Tibial nerve (tissue), 4 donors: ENCODE results near the gene DDX1. TPM values are rescaled to one million over a fixed set of nuclear protein-coding genes. Genes with fewer than 3 reads are reported as not detected.
"Not testable (repeated sequence)": the region's sequence is repeated elsewhere in the genome, so short reads cannot be mapped to it uniquely, and the experiment has no call there.

Source experiments
- DNase-seq, 2 donors: peaks; one replicate each; pipeline ENCODE4 v3.0.0-alpha.2; 2019; ENCODE audit warnings: low spot score in 2 of 2
- H3K27ac ChIP-seq, 4 donors: fragments of 200-600 bp; sonication (generic) in 3 of 4; one replicate each; pipeline ENCODE4 v1.5.1; 2017 to 2019; ENCODE audit warnings: mild to moderate bottlenecking in 1 of 4
- H3K27me3 ChIP-seq, 2 donors: fragments of 200-600 bp; sonication (generic) in 1 of 2; one replicate each; pipeline versions ENCODE4 v1.5.1 to v1.6.0; 2017 to 2019
- H3K36me3 ChIP-seq, 3 donors: fragments of 200-600 bp; sonication (generic); one replicate each; pipeline ENCODE4 v1.5.1; 2018 to 2019
- H3K4me1 ChIP-seq, 4 donors: fragments of 200-600 bp; sonication (generic) in 3 of 4; one replicate each; pipeline ENCODE4 v1.5.1; 2017 to 2019
- H3K4me3 ChIP-seq, 4 donors: fragments of 200-600 bp; sonication (generic) in 3 of 4; one replicate each; pipeline ENCODE4 v1.5.1; 2017 to 2019; ENCODE audit warnings: mild to moderate bottlenecking in 1 of 4, moderate library complexity in 1 of 4
- H3K9me3 ChIP-seq, 4 donors: fragments of 200-600 bp; sonication (generic) in 3 of 4; one replicate each; pipeline ENCODE4 v1.5.1; 2017 to 2019
- CTCF ChIP-seq, 5 experiments: fragments of 200-600 bp in 3 of 5; fragments of 450-650 bp in 2 of 5; sonication (generic) in 3 of 5; IDR thresholded peaks; one replicate each; pipeline ENCODE4 v1.5.1; 2016 to 2019; ENCODE audit warnings: antibody characterized with exemption in 5 of 5, mild to moderate bottlenecking in 3 of 5, moderate library complexity in 2 of 5
- EP300 ChIP-seq, 2 donors: sonication (generic); formaldehyde crosslinking; IDR thresholded peaks; one replicate each; pipeline ENCODE4 v1.6.1; 2017; ENCODE audit warnings: antibody characterized with exemption in 2 of 2, mild to moderate bottlenecking in 1 of 2
- POLR2A ChIP-seq, 2 donors: fragments of 450-650 bp; IDR thresholded peaks; one replicate each; pipeline ENCODE4 v1.6.1; 2017; ENCODE audit warnings: antibody characterized with exemption in 2 of 2, mild to moderate bottlenecking in 2 of 2, moderate library complexity in 2 of 2
- WGBS, 2 donors: methylation state at CpG; one replicate each; pipeline ENCODE4 v1.1.5; 2018; 5-methylcytosine and 5-hydroxymethylcytosine counted together
- total RNA-seq, 4 donors: library from RNA; depleted of rRNA; stranded (reverse); fragments of >200 nt; gene quantifications; one replicate each; pipeline ENCODE4 v1.1.0, GENCODE V29; 2016

DDX1 gene
- total RNA-seq, 4 donors from 2014 or later: 54.9 to 64.7 (median 57.3) TPM

GRCh38 chr2:15607709-15608391 is 16.2 kb downstream of the DDX1 start:
- Histone ChIP-seq H3K27ac (no peak overlapping the region), H3K4me1 (no peaks in the 10 kb centered on the region), H3K9me3 (no peaks in the 10 kb centered on the region), H3K36me3 (peaks cover 2 to 79% (median 23%) of the 10 kb centered on the region in 3 donors), H3K27me3 (no peaks in the 10 kb centered on the region), H3K4me3 (no peak overlapping the region)
- no peak for DNase-seq
- TF ChIP-seq POLR2A (IDR thresholded peaks at IDR 0.05) (no peak), EP300 (IDR thresholded peaks at IDR 0.05) (no peak), CTCF (IDR thresholded peaks at IDR 0.05) (no peak)
- 94 to 97% methylated on average over 7 of the region's 7 CpGs for WGBS, 2 donors

DNA sequence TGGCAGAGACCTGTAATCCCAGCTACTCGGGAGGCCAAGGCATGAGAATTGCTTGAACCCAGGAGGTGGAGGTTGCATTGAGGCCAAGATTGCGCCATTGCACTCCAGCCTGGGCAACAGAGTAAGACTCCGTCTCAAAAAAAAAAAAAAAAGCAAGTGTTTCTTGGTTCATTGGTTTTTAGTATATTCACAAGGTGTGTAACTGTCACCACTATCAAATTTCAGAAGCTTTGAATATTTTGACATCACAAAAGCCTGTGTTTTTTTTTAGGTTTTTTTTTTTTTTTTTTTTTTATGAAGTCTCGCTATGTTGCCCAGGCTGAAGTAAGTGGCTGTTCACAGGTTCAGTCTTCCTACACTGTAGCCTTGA is 16.7 kb downstream of the DDX1 start:
- no peak for DNase-seq
- TF ChIP-seq POLR2A (IDR thresholded peaks at IDR 0.05) (no peak), CTCF (IDR thresholded peaks at IDR 0.05) (no peak), EP300 (IDR thresholded peaks at IDR 0.05) (no peak)
- Histone ChIP-seq H3K4me3 (no peak overlapping the region), H3K36me3 (peaks cover 0 to 79% (median 18%) of the 10 kb centered on the region in 3 donors), H3K27ac (no peak overlapping the region), H3K4me1 (no peaks in the 10 kb centered on the region), H3K27me3 (no peaks in the 10 kb centered on the region), H3K9me3 (no peaks in the 10 kb centered on the region)
- WGBS, 2 donors: 92 to 96% methylated on average over 4 of the region's 4 CpGs

- Histone ChIP-seq H3K36me3 (peaks cover 0 to 78% (median 14%) of the 10 kb centered on the region in 3 donors), H3K9me3 (no peaks in the 10 kb centered on the region), H3K27me3 (no peaks in the 10 kb centered on the region), H3K27ac (no peak overlapping the region), H3K4me1 (no peaks in the 10 kb centered on the region), H3K4me3 (no peak overlapping the region)
- TF ChIP-seq EP300 (IDR thresholded peaks at IDR 0.05) (no peak), CTCF (IDR thresholded peaks at IDR 0.05) (no peak), POLR2A (IDR thresholded peaks at IDR 0.05) (no peak)
- no peak for DNase-seq
- WGBS, 2 donors: 82 to 86% methylated on average over 1 of the region's 1 CpG
These were observed 17.8 kb downstream of the DDX1 start for GRCh38 chr2:15609341-15610042.

DNA sequence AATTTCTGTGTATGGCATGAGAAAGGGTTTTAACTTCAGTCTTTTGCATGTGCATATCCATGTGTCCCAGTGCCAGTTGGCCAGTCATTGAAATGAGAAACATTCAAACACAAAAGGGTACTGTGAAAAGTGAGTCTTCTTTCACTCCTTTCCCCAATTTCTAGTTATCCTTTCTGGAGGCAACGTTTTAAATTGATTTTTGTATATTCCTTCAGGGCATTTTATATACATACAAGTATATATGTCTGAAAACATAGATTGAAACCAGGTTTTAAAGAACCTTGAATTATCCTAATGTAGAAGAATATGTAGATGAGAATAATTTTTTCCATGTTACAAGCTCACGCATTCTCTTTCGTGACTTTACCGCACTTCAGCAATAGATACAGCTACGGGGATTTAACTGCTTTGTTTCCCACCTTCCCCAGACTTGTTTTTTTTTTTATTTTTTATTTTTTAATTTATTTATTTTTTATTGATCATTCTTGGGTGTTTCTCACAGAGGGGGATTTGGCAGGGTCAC is 18.8 kb downstream of the DDX1 start:
- TF ChIP-seq CTCF (IDR thresholded peaks at IDR 0.05): no peak
- no peak for TF ChIP-seq EP300 (IDR thresholded peaks at IDR 0.05)
- TF ChIP-seq POLR2A (IDR thresholded peaks at IDR 0.05): no peak
- no peak overlapping the region for H3K27ac ChIP-seq
- DNase-seq: no peak
- no peaks in the 10 kb centered on the region for H3K4me1 ChIP-seq
- no peaks in the 10 kb centered on the region for H3K9me3 ChIP-seq
- WGBS, 2 donors: 89 to 91% methylated on average over 5 of the region's 5 CpGs
- H3K27me3 ChIP-seq: no peaks in the 10 kb centered on the region
- no peak overlapping the region for H3K4me3 ChIP-seq
- H3K36me3 ChIP-seq: peaks cover 0 to 70% (median 5%) of the 10 kb centered on the region in 3 donors

GRCh38 chr2:15612101-15612500 is 20.4 kb downstream of the DDX1 start:
- DNase-seq, H3K4me3 ChIP-seq, H3K27ac ChIP-seq, H3K9me3 ChIP-seq, H3K4me1 ChIP-seq, H3K27me3 ChIP-seq: not testable (repeated sequence)
- H3K36me3 ChIP-seq: peaks cover 0 to 69% (median 0%) of the 10 kb centered on the region in 3 donors
- WGBS, 2 donors: 90% methylated on average over 15 of the region's 33 CpGs; no CpG with 5 or more reads in 1 of the 2 donors
